Amygdala (tissue), 56 donors: ENCODE data around the gene BEST1.
A peak's percentile ranks its signal among the peaks of the same experiment; 100 is the strongest.

Source experiments
- DNase-seq, 56 donors: peaks; one replicate each; lab custom pipeline; 2025; lab: John Stamatoyannopoulos, UW

BEST1 gene

DNA sequence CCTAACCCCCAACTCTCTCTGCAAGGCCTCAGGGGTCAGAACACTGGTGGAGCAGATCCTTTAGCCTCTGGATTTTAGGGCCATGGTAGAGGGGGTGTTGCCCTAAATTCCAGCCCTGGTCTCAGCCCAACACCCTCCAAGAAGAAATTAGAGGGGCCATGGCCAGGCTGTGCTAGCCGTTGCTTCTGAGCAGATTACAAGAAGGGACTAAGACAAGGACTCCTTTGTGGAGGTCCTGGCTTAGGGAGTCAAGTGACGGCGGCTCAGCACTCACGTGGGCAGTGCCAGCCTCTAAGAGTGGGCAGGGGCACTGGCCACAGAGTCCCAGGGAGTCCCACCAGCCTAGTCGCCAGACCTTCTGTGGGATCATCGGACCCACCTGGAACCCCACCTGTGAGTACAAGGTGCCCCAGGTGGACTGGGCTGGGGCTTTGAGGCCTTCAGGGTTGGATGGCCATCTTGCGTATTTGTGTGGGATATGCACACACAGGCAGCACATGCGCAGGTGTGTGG is at the start of gene BEST1:
BEST1 (plus strand) TSS at position 317 of the 513 bp plus-strand sequence. CDS start 1,456 bp downstream, outside the sequence.
- peak in 42 of 56 donors; percentile 22 to 83 (median 65) for DNase-seq

DNA sequence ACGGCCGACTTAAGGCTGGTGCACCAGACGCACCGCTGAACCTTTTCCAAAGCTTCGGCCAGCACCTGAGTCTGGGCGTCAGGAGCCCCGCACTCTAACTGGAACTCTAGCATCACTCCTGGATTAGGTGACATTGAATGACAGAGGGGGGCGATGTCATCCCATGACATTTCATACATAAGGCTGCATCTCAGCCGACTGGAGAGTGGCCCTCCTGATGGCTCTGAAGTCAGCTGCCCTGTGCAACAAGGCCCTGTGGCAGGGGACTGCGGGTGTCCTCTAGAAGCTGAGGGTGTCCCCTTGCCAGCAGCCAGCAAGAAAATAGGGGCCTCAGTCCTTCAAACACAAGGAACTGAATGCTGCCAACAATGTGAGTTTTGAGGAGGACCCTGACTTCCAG is 48.8 kb upstream of the BEST1 start:
- no peak for DNase-seq

DNA sequence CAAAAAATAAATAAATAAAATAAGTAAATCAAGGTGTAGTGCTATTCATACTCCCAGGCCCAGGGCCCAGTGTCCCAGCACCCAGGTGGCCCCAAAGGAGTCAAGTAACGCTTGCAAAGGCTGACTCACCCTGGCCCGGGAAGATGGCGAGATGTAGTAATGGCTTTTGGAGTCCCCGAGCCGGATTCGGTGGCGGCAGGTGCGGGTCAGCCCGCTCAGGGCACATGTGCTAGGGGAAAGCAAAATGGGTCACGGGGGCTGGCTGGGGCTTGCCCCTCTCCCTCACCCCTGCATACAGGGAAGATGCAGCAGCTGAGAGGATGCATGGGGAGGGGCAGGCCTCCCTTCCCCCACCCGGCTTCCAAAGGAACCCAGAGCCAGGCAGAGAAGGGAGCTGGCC is 47.8 kb upstream of the BEST1 start:
- no peak for DNase-seq

DNA sequence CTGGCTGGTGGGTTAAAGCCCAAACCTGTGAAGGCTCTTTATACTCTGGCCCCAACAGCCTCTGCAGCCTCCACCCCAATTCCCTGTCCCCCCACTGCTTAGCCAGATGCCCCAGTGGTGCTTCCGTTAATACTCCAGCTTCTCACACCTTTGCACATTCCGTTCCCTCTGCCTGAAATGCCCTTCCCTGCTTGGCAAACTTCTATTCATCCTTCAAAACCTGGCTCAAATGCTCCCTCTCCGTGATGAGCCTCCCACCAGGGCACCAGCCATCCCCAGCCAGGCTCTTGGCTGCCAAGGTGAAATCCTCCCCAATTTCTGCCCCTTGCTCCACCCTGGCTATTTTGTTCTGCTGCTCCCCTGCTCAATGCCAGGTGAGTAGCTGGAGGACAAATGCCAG is 46.3 kb upstream of the BEST1 start:
- no peak for DNase-seq

DNA sequence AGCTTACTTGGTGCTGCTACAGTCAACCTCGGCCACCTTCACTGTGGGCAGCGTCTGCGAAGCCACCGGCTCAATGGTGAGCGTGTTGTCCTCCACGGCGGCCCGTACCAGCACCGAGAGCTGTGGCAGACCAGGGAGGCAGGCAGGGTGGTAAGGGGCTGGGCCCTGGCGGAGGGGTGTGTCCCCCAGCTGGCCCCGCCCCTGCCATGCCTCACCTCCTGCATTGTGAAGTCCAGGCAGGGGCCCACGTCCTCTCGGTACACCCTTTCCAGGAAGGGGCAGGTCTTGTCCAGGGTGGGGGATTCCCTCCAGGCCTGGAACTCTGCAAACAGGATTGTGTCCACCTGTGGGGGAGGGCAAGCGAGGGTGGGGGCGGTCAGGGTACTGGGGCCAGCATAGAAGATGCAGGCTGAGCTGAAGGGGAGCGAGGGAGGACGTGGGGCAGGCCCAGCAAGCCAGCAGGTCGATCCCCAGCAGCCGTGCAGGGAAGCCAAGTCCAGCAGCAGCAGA is 45.6 kb upstream of the BEST1 start:
- no peak for DNase-seq

GRCh38 chr11:61905067-61905696 is 45.0 kb upstream of the BEST1 start:
- DNase-seq = no peak

- DNase-seq = no peak
Observed at GRCh38 chr11:61905801-61906521, 44.2 kb upstream of the BEST1 start.

GRCh38 chr11:61906522-61906909 is 43.6 kb upstream of the BEST1 start:
- DNase-seq = no peak

- no peak for DNase-seq
Observed at GRCh38 chr11:61907282-61907681, 42.9 kb upstream of the BEST1 start.

DNA sequence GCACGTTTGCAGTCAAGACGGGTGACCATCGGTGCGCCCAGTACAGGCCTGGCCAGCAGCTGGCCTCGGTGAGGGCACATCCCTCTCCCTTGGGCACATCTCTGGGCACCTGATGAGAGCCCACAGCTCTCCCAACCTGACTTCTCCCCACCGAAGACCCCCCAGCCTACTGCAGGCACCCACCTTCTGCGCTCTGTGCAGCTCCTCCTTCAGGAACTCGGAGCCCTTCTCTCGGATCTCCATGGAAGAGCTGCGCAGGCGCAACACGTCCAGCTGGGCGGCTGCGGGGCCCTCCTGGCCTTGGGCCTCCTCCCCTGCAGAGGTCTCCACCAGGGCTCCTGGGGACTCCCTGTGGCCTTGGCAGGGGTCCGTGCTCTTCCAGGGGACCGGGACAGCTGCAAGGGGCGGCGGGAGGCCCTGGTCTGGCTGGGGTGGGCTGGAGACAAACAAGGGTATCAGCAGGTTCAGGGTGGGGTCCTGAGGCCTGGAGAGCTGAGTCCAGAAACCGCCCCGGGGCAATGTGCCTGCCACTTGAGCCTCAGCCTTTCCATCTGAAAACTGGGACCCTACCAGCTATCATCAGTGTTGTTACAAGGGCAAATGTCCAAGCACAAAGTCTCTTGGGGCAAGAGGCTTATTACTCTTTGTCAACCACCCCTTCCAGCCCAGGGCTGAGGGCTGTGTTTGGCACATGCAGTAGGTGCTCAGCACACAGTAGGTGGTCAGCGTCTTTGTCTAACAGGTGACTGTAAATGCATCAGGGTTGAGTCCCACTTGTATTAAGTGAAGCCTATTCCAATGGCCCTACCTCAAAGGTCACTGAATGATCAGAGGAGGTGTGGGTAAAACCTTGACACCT is 42.1 kb upstream of the BEST1 start:
- DNase-seq = no peak

DNA sequence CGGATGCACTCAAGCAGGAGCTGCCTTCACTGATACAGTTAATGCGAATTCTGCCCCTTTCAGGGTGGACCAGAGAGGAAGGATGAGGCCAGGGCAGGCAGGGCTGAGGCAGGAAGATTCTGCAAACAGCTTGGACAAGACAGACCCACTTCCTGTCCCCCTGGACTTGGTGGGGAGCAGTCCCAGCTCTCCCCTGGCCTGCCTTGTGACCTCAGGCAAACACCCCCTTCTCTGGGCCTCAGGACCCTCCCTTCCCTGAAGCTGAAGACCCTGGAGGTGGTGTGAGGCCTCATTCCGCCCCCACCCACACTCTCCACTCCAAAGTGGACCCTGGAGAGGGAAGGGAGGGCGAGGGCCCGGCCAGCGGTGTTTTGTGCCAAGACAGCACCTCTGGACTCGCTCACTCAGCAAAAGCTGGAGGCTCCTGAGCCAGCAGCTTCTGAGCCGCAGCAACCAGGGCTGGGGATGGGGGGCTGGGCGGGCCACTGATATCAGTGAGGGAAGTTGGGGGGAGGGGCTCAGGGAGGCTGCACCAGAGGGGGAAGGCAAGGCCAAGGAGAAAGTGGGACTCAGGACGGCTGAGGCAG is 41.3 kb upstream of the BEST1 start:
- peak in 21 of 56 donors; percentile 14 to 62 (median 26) for DNase-seq

GRCh38 chr11:61910187-61911127 is 39.7 kb upstream of the BEST1 start:
- no peak for DNase-seq

GRCh38 chr11:61911128-61911700 is 38.9 kb upstream of the BEST1 start:
- DNase-seq = no peak

GRCh38 chr11:61911701-61912529 is 38.2 kb upstream of the BEST1 start:
- DNase-seq = no peak

- peak in 5 of 56 donors; percentile 22 to 58 (median 33) for DNase-seq
Observed at GRCh38 chr11:61912530-61912898, 37.6 kb upstream of the BEST1 start.

- no peak for DNase-seq
Observed at GRCh38 chr11:61912991-61913698, 37.0 kb upstream of the BEST1 start.

DNA sequence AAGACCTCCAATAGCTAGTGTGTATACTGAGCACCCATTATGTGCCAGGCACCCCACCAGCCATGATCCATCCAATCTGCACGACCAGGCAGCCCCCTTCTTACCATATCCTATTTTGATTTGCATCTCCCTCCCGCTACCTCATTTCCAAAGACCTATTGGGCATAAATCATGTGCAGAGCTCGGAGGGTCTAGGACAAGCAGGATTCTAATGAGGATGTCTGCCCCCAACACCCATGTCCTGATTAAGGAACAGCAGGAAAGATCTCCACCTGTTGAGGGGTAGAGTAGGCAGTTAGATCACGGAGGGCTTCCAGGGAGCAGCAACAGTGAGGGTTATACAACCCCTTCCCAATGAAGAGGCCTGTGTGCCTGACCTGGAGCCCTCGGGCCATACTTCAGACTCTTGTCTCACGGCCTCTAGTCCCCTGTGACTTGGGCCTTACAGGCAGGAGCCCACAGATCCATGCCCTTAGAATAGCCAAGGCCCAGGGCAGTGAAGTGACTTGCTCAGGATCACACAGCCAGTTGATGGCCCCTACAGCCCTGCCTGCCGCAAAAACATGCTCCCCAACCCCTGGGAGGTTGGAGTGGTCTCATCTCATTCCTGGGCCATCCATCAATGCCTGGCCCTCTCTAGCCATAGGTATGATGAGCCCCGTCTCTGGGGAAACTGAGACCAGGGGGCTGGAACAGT is 36.3 kb upstream of the BEST1 start:
- no peak for DNase-seq
